Measurements from ENCODE around the gene CMSS1.

The CMSS1 gene

DNA sequence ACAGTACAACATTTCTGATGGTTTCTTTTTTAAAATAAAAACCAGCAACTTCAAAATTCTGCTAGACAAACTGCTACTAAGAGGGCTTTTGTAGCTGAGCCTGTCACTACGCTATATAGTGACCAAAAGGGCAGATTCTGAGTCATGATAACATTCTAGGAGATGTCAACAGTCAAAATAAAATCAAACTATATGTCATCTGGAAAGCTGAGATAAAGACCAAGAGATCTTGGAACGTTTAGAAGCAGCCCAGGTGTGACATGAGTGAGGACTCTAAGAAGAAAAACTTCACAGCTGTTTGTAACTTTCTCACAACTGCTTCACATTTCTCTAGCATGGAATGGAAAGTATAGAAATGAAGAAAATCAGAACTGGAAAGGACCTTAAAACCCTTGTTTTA is 212.0 kb downstream of the CMSS1 start:
- no peak for DNase-seq
- Histone ChIP-seq H3K4ac (ENCODE audit: low read depth, low read length) (no peak overlapping the region), H4K5ac (ENCODE audit: low read length) (no peak overlapping the region), H3K4me2 (ENCODE audit: low read length) (no peak overlapping the region), H2BK5ac (ENCODE audit: low read length) (no peak overlapping the region), H3K27me3 (ENCODE audit: insufficient read depth, low read length, poor library complexity) (no peaks in the 10 kb centered on the region), H2BK120ac (ENCODE audit: low read depth, low read length) (no peak overlapping the region), H3K4me3 (ENCODE audit: low read length) (no peak overlapping the region), H3K36me3 (ENCODE audit: control insufficient read depth, insufficient read depth, low read length) (no peaks in the 10 kb centered on the region), H2AK5ac (ENCODE audit: low read length) (no peak overlapping the region), H2BK15ac (replicated peaks; ENCODE audit: low read depth) (no peak overlapping the region), H3K9ac (ENCODE audit: low read length) (no peak overlapping the region), H3K79me2 (ENCODE audit: control insufficient read depth, insufficient read depth, low read length) (no peaks in the 10 kb centered on the region), H3K79me1 (ENCODE audit: low read length) (no peaks in the 10 kb centered on the region), H3K18ac (ENCODE audit: low read length) (no peak overlapping the region), H3K4me1 (ENCODE audit: control insufficient read depth, low read depth, low read length) (peaks cover 2% of the 10 kb centered on the region), H3K56ac (ENCODE audit: low read length) (no peak overlapping the region), H4K8ac (ENCODE audit: low read depth, low read length) (no peak overlapping the region), H3K27ac (ENCODE audit: low read depth, low read length) (no peak overlapping the region), H3K23ac (ENCODE audit: low read length) (no peak overlapping the region)
- no CpG with 5 or more reads among the region's 2 CpGs for WGBS (ENCODE audit: extremely low coverage, insufficient coverage, low lambda C conversion rate)

- Histone ChIP-seq H2AK5ac (ENCODE audit: low read length) (no peak overlapping the region), H3K4ac (ENCODE audit: low read depth, low read length) (no peak overlapping the region), H4K5ac (ENCODE audit: low read length) (no peak overlapping the region), H3K56ac (ENCODE audit: low read length) (no peak overlapping the region), H2BK5ac (ENCODE audit: low read length) (no peak overlapping the region), H2BK120ac (ENCODE audit: low read depth, low read length) (no peak overlapping the region), H3K79me1 (ENCODE audit: low read length) (no peaks in the 10 kb centered on the region), H3K27me3 (ENCODE audit: insufficient read depth, low read length, poor library complexity) (no peaks in the 10 kb centered on the region), H3K23ac (ENCODE audit: low read length) (no peak overlapping the region), H2BK15ac (replicated peaks; ENCODE audit: low read depth) (no peak overlapping the region), H3K36me3 (ENCODE audit: control insufficient read depth, insufficient read depth, low read length) (no peaks in the 10 kb centered on the region), H3K4me2 (ENCODE audit: low read length) (no peak overlapping the region), H3K4me1 (ENCODE audit: control insufficient read depth, low read depth, low read length) (peaks cover 2% of the 10 kb centered on the region), H4K8ac (ENCODE audit: low read depth, low read length) (no peak overlapping the region), H3K4me3 (ENCODE audit: low read length) (no peak overlapping the region), H3K27ac (ENCODE audit: low read depth, low read length) (no peak overlapping the region), H3K79me2 (ENCODE audit: control insufficient read depth, insufficient read depth, low read length) (no peaks in the 10 kb centered on the region), H3K9ac (ENCODE audit: low read length) (no peak overlapping the region), H3K18ac (ENCODE audit: low read length) (no peak overlapping the region)
- DNase-seq, result no peak
- WGBS (ENCODE audit: extremely low coverage, insufficient coverage, low lambda C conversion rate), result no CpG with 5 or more reads among the region's 3 CpGs
These were observed 212.7 kb downstream of the CMSS1 start for GRCh38 chr3:100030346-100030745.

- Histone ChIP-seq H3K27ac (ENCODE audit: low read depth, low read length) (no peak overlapping the region), H3K4me3 (ENCODE audit: low read length) (no peak overlapping the region), H3K23ac (ENCODE audit: low read length) (no peak overlapping the region), H3K79me2 (ENCODE audit: control insufficient read depth, insufficient read depth, low read length) (no peaks in the 10 kb centered on the region), H3K18ac (ENCODE audit: low read length) (no peak overlapping the region), H4K5ac (ENCODE audit: low read length) (no peak overlapping the region), H3K56ac (ENCODE audit: low read length) (no peak overlapping the region), H3K27me3 (ENCODE audit: insufficient read depth, low read length, poor library complexity) (no peaks in the 10 kb centered on the region), H3K36me3 (ENCODE audit: control insufficient read depth, insufficient read depth, low read length) (no peaks in the 10 kb centered on the region), H3K4me1 (ENCODE audit: control insufficient read depth, low read depth, low read length) (peaks cover 2% of the 10 kb centered on the region), H3K9ac (ENCODE audit: low read length) (no peak overlapping the region), H3K79me1 (ENCODE audit: low read length) (no peaks in the 10 kb centered on the region), H2BK5ac (ENCODE audit: low read length) (no peak overlapping the region), H2BK120ac (ENCODE audit: low read depth, low read length) (no peak overlapping the region), H3K4ac (ENCODE audit: low read depth, low read length) (no peak overlapping the region), H2AK5ac (ENCODE audit: low read length) (no peak overlapping the region), H3K4me2 (ENCODE audit: low read length) (no peak overlapping the region), H2BK15ac (replicated peaks; ENCODE audit: low read depth) (no peak overlapping the region), H4K8ac (ENCODE audit: low read depth, low read length) (no peak overlapping the region)
- no CpG with 5 or more reads among the region's 1 CpG for WGBS (ENCODE audit: extremely low coverage, insufficient coverage, low lambda C conversion rate)
- no peak for DNase-seq
These were observed 213.3 kb downstream of the CMSS1 start for GRCh38 chr3:100030914-100031425.

DNA sequence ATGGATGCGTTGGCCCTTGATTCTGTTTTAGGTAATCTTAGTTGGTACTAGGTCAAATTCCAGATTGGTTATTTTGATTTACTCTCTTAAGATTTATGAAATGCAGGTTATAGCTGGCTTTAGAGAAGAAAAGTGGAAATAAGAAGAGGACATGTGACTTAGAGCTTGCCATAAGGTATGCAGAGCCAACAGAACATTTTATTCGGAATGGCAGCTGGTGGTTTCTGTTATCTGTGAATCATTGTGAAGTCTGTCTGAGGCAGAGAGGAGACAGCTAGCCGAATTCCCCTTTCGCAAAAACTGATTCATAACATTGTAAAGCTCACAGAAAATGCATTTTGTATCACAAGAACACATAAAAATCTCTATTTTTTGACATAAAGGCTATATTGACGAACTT is 214.6 kb downstream of the CMSS1 start:
- Histone ChIP-seq H3K27ac (ENCODE audit: low read depth, low read length) (no peak overlapping the region), H3K9ac (ENCODE audit: low read length) (no peak overlapping the region), H3K27me3 (ENCODE audit: insufficient read depth, low read length, poor library complexity) (no peaks in the 10 kb centered on the region), H2BK120ac (ENCODE audit: low read depth, low read length) (no peak overlapping the region), H3K79me1 (ENCODE audit: low read length) (no peaks in the 10 kb centered on the region), H3K36me3 (ENCODE audit: control insufficient read depth, insufficient read depth, low read length) (no peaks in the 10 kb centered on the region), H3K4me3 (ENCODE audit: low read length) (no peak overlapping the region), H3K56ac (ENCODE audit: low read length) (no peak overlapping the region), H3K4me1 (ENCODE audit: control insufficient read depth, low read depth, low read length) (peaks cover 2% of the 10 kb centered on the region), H2AK5ac (ENCODE audit: low read length) (no peak overlapping the region), H2BK5ac (ENCODE audit: low read length) (no peak overlapping the region), H3K79me2 (ENCODE audit: control insufficient read depth, insufficient read depth, low read length) (no peaks in the 10 kb centered on the region), H3K23ac (ENCODE audit: low read length) (no peak overlapping the region), H3K18ac (ENCODE audit: low read length) (no peak overlapping the region), H3K4me2 (ENCODE audit: low read length) (no peak overlapping the region), H2BK15ac (replicated peaks; ENCODE audit: low read depth) (no peak overlapping the region), H4K5ac (ENCODE audit: low read length) (no peak overlapping the region), H3K4ac (ENCODE audit: low read depth, low read length) (no peak overlapping the region), H4K8ac (ENCODE audit: low read depth, low read length) (no peak overlapping the region)
- WGBS (ENCODE audit: extremely low coverage, insufficient coverage, low lambda C conversion rate), result no CpG with 5 or more reads among the region's 5 CpGs
- peak; percentile 60 for DNase-seq

- no peaks in the 10 kb centered on the region for H3K27me3 ChIP-seq (ENCODE audit: insufficient read depth, low read length, poor library complexity)
- no peak overlapping the region for H3K4me3 ChIP-seq (ENCODE audit: low read length)
- H3K18ac ChIP-seq (ENCODE audit: low read length), result no peak overlapping the region
- no peak overlapping the region for H4K8ac ChIP-seq (ENCODE audit: low read depth, low read length)
- H2AK5ac ChIP-seq (ENCODE audit: low read length), result no peak overlapping the region
- DNase-seq, result no peak
- H2BK120ac ChIP-seq (ENCODE audit: low read depth, low read length), result no peak overlapping the region
- H2BK15ac ChIP-seq (replicated peaks; ENCODE audit: low read depth), result no peak overlapping the region
- H3K4me1 ChIP-seq (ENCODE audit: control insufficient read depth, low read depth, low read length), result peaks cover 2% of the 10 kb centered on the region
- H3K9ac ChIP-seq (ENCODE audit: low read length), result no peak overlapping the region
- no peaks in the 10 kb centered on the region for H3K36me3 ChIP-seq (ENCODE audit: control insufficient read depth, insufficient read depth, low read length)
- no peaks in the 10 kb centered on the region for H3K79me1 ChIP-seq (ENCODE audit: low read length)
- H2BK5ac ChIP-seq (ENCODE audit: low read length), result no peak overlapping the region
- H3K23ac ChIP-seq (ENCODE audit: low read length), result no peak overlapping the region
- no peak overlapping the region for H3K56ac ChIP-seq (ENCODE audit: low read length)
- H3K79me2 ChIP-seq (ENCODE audit: control insufficient read depth, insufficient read depth, low read length), result no peaks in the 10 kb centered on the region
- H3K27ac ChIP-seq (ENCODE audit: low read depth, low read length), result no peak overlapping the region
- H3K4ac ChIP-seq (ENCODE audit: low read depth, low read length), result no peak overlapping the region
- H4K5ac ChIP-seq (ENCODE audit: low read length), result no peak overlapping the region
- no peak overlapping the region for H3K4me2 ChIP-seq (ENCODE audit: low read length)
- no CpG with 5 or more reads among the region's 1 CpG for WGBS (ENCODE audit: extremely low coverage, insufficient coverage, low lambda C conversion rate)
These were observed 215.5 kb downstream of the CMSS1 start for GRCh38 chr3:100033184-100033583.

DNA sequence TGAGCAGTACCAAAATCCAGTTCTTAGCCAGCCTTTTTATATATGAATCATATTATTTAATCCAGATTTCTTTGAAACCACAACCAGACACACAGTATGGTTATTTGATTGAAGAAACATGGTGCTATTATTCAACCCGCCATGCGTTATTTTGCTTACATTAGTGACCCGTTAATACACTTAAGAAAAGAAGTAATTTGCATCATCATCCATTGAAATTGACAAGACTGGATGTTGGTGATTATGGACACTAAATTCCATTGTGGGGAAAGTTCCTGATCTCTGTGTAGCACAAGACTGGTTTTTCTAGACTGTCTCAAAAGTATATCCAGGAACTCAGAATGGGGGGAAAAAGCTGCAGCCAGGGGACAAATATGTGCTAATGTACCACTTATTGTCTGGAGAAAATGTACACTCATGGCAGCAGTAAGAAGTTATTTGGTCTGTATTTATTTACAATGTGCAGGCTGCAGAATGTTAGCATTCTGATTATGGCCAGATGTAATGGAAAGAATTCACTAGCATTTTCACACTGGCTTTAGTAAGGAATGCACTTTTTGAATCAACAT is 216.3 kb downstream of the CMSS1 start:
- Histone ChIP-seq H3K23ac (ENCODE audit: low read length) (no peak overlapping the region), H3K27ac (ENCODE audit: low read depth, low read length) (no peak overlapping the region), H3K18ac (ENCODE audit: low read length) (no peak overlapping the region), H3K36me3 (ENCODE audit: control insufficient read depth, insufficient read depth, low read length) (no peaks in the 10 kb centered on the region), H4K5ac (ENCODE audit: low read length) (no peak overlapping the region), H3K56ac (ENCODE audit: low read length) (no peak overlapping the region), H3K79me2 (ENCODE audit: control insufficient read depth, insufficient read depth, low read length) (no peaks in the 10 kb centered on the region), H2BK120ac (ENCODE audit: low read depth, low read length) (no peak overlapping the region), H3K9ac (ENCODE audit: low read length) (no peak overlapping the region), H4K8ac (ENCODE audit: low read depth, low read length) (no peak overlapping the region), H2AK5ac (ENCODE audit: low read length) (no peak overlapping the region), H3K27me3 (ENCODE audit: insufficient read depth, low read length, poor library complexity) (no peaks in the 10 kb centered on the region), H3K4me2 (ENCODE audit: low read length) (no peak overlapping the region), H3K4me3 (ENCODE audit: low read length) (no peak overlapping the region), H2BK15ac (replicated peaks; ENCODE audit: low read depth) (no peak overlapping the region), H3K4ac (ENCODE audit: low read depth, low read length) (no peak overlapping the region), H3K79me1 (ENCODE audit: low read length) (no peaks in the 10 kb centered on the region), H3K4me1 (ENCODE audit: control insufficient read depth, low read depth, low read length) (peaks cover 2% of the 10 kb centered on the region), H2BK5ac (ENCODE audit: low read length) (no peak overlapping the region)
- WGBS (ENCODE audit: extremely low coverage, insufficient coverage, low lambda C conversion rate), result no CpG with 5 or more reads among the region's 3 CpGs
- no peak for DNase-seq
